Measurements from ENCODE around the gene ST8SIA5.

Gene ST8SIA5

GRCh38 chr18:46751882-46752281 lies 5.0 kb downstream of the ST8SIA5 start:
- TF ChIP-seq RARB (CRISPR knock-in tag; IDR thresholded peaks at IDR 0.05) (no peak), PPARA (CRISPR knock-in tag; IDR thresholded peaks at IDR 0.05; ENCODE audit: borderline replicate concordance) (no peak), OSR1 (CRISPR knock-in tag; IDR thresholded peaks at IDR 0.05) (no peak), TCF4 (CRISPR knock-in tag; IDR thresholded peaks at IDR 0.05; ENCODE audit: borderline replicate concordance) (no peak), CSDC2 (CRISPR knock-in tag; IDR thresholded peaks at IDR 0.05) (no peak), ESRRG (CRISPR knock-in tag; IDR thresholded peaks at IDR 0.05) (no peak), ZFP3 (CRISPR knock-in tag; IDR thresholded peaks at IDR 0.05) (no peak)
- ATAC-seq = no peak

GRCh38 chr18:46750626-46751025 lies 6.2 kb downstream of the ST8SIA5 start:
- ATAC-seq = no peak
- no peak for TF ChIP-seq ESRRG (CRISPR knock-in tag; IDR thresholded peaks at IDR 0.05)
- no peak for TF ChIP-seq TOX (CRISPR knock-in tag; IDR thresholded peaks at IDR 0.05; ENCODE audit: borderline replicate concordance)
- no peak for TF ChIP-seq ZFP3 (CRISPR knock-in tag; IDR thresholded peaks at IDR 0.05)
- TF ChIP-seq RARB (CRISPR knock-in tag; IDR thresholded peaks at IDR 0.05) = no peak
- no peak for TF ChIP-seq BACH2 (CRISPR knock-in tag; IDR thresholded peaks at IDR 0.05; ENCODE audit: borderline replicate concordance)
- TF ChIP-seq ZNF565 (CRISPR knock-in tag; conservative IDR thresholded peaks at IDR 0.05; ENCODE audit: low read depth) = no peak
- TF ChIP-seq TCF4 (CRISPR knock-in tag; IDR thresholded peaks at IDR 0.05; ENCODE audit: borderline replicate concordance) = no peak
- no peak for TF ChIP-seq ZNF8 (CRISPR knock-in tag; IDR thresholded peaks at IDR 0.05)
- TF ChIP-seq ZNF70 (CRISPR knock-in tag; IDR thresholded peaks at IDR 0.05) = no peak
- no peak for TF ChIP-seq ARNTL (CRISPR knock-in tag; IDR thresholded peaks at IDR 0.05; ENCODE audit: borderline replicate concordance, low read depth)
- TF ChIP-seq, protein P1, sequence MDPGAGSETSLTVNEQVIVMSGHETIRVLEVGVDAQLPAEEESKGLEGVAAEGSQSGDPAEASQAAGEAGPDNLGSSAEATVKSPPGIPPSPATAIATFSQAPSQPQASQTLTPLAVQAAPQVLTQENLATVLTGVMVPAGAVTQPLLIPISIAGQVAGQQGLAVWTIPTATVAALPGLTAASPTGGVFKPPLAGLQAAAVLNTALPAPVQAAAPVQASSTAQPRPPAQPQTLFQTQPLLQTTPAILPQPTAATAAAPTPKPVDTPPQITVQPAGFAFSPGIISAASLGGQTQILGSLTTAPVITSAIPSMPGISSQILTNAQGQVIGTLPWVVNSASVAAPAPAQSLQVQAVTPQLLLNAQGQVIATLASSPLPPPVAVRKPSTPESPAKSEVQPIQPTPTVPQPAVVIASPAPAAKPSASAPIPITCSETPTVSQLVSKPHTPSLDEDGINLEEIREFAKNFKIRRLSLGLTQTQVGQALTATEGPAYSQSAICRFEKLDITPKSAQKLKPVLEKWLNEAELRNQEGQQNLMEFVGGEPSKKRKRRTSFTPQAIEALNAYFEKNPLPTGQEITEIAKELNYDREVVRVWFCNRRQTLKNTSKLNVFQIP (CRISPR knock-in tag; IDR thresholded peaks at IDR 0.05; ENCODE audit: borderline replicate concordance, low read depth) = no peak
- TF ChIP-seq CSDC2 (CRISPR knock-in tag; IDR thresholded peaks at IDR 0.05) = no peak

DNA sequence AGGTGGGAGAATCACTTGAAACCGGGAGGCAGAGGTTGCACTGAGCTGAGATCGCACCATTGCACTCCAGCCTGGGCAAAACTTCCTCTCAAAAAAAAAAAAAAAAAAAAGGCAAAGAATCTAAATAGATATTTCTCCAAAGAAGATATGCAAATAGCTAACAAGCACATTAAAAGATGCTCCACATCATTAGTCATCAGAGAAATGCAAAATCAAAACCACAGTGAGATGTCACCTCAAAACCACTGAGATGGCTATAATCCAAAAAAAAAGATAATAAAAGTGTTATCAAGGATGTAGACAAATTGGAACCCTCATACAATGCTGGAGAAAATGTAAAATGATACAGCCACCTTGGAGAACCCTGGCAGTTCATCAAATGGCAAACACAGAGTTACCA lies 8.4 kb downstream of the ST8SIA5 start:
- TF ChIP-seq, protein P2, sequence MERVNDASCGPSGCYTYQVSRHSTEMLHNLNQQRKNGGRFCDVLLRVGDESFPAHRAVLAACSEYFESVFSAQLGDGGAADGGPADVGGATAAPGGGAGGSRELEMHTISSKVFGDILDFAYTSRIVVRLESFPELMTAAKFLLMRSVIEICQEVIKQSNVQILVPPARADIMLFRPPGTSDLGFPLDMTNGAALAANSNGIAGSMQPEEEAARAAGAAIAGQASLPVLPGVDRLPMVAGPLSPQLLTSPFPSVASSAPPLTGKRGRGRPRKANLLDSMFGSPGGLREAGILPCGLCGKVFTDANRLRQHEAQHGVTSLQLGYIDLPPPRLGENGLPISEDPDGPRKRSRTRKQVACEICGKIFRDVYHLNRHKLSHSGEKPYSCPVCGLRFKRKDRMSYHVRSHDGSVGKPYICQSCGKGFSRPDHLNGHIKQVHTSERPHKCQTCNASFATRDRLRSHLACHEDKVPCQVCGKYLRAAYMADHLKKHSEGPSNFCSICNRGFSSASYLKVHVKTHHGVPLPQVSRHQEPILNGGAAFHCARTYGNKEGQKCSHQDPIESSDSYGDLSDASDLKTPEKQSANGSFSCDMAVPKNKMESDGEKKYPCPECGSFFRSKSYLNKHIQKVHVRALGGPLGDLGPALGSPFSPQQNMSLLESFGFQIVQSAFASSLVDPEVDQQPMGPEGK (CRISPR knock-in tag; IDR thresholded peaks at IDR 0.05; ENCODE audit: borderline replicate concordance) = no peak
- TF ChIP-seq ISL1 (CRISPR knock-in tag; IDR thresholded peaks at IDR 0.05) (no peak), TCF4 (CRISPR knock-in tag; IDR thresholded peaks at IDR 0.05; ENCODE audit: borderline replicate concordance) (no peak), CSDC2 (CRISPR knock-in tag; IDR thresholded peaks at IDR 0.05) (no peak), ZNF8 (CRISPR knock-in tag; IDR thresholded peaks at IDR 0.05) (no peak), ESRRG (CRISPR knock-in tag; IDR thresholded peaks at IDR 0.05) (no peak), CSRNP3 (CRISPR knock-in tag; IDR thresholded peaks at IDR 0.05) (no peak), RARB (CRISPR knock-in tag; IDR thresholded peaks at IDR 0.05) (no peak), ZFP3 (CRISPR knock-in tag; IDR thresholded peaks at IDR 0.05) (no peak), ZNF70 (CRISPR knock-in tag; IDR thresholded peaks at IDR 0.05) (no peak), ZC3H10 (CRISPR knock-in tag; IDR thresholded peaks at IDR 0.05) (no peak), ZNF565 (CRISPR knock-in tag; conservative IDR thresholded peaks at IDR 0.05; ENCODE audit: low read depth) (no peak), BACH2 (CRISPR knock-in tag; IDR thresholded peaks at IDR 0.05; ENCODE audit: borderline replicate concordance) (no peak), GLIS3 (CRISPR knock-in tag; IDR thresholded peaks at IDR 0.05) (no peak)
- TF ChIP-seq, protein P1 (CRISPR knock-in tag; IDR thresholded peaks at IDR 0.05; ENCODE audit: borderline replicate concordance, low read depth) = no peak
- ATAC-seq = no peak

DNA sequence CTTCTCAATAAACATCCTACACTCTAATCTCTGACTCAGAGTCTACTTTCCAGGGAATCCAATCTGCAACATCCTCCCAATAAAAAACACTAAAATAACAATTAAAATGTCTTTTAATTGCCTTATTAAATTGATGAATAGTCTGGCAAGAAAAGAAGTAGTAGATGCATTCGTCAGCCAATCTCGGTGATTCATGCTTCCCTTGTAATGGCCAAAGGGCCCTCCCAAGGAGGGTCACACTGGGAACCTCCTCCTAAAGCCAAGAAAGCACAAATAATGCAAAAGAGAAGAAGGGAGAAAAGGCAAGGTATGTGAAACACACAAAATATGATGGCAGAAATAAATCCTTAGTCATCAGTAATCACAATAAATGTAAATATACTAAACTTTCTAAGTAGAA lies 16.8 kb downstream of the ST8SIA5 start:
- no peak for TF ChIP-seq ZNF8 (CRISPR knock-in tag; IDR thresholded peaks at IDR 0.05)
- no peak for ATAC-seq

DNA sequence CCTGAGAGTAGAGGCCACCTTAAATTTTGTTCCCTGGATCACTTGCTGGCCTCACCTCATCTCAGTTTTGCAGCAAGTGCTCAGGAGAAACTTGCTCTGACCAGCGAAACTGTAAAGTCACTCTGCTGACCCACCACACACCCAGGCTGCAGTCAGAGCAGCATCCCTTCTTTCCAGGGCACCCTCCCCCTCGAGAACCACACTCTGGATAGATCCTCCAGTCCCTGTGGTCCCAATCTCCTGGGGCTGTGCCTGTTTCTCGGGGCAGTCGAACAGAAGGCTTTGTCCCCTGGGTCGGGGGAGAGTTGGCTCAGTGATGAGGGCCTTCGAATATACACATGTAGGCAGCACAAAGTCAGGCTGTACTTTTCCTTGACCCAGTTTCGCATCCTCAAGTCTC lies 18.4 kb downstream of the ST8SIA5 start:
- ATAC-seq = no peak
- no peak for TF ChIP-seq OSR1 (CRISPR knock-in tag; IDR thresholded peaks at IDR 0.05)
- no peak for TF ChIP-seq ESRRG (CRISPR knock-in tag; IDR thresholded peaks at IDR 0.05)
- TF ChIP-seq ZNF70 (CRISPR knock-in tag; IDR thresholded peaks at IDR 0.05) = no peak
- no peak for TF ChIP-seq GLIS3 (CRISPR knock-in tag; IDR thresholded peaks at IDR 0.05)
- TF ChIP-seq, protein P2 (CRISPR knock-in tag; IDR thresholded peaks at IDR 0.05; ENCODE audit: borderline replicate concordance) = no peak
- TF ChIP-seq CSDC2 (CRISPR knock-in tag; IDR thresholded peaks at IDR 0.05) = no peak
- TF ChIP-seq ZFP30 (CRISPR knock-in tag; IDR thresholded peaks at IDR 0.05) = no peak
- no peak for TF ChIP-seq ZC3H10 (CRISPR knock-in tag; IDR thresholded peaks at IDR 0.05)
- TF ChIP-seq CSRNP3 (CRISPR knock-in tag; IDR thresholded peaks at IDR 0.05) = no peak
- no peak for TF ChIP-seq RARB (CRISPR knock-in tag; IDR thresholded peaks at IDR 0.05)
- TF ChIP-seq ZNF8 (CRISPR knock-in tag; IDR thresholded peaks at IDR 0.05) = no peak
- no peak for TF ChIP-seq SNAI2 (CRISPR knock-in tag; IDR thresholded peaks at IDR 0.05)

Measured in SK-N-SH treated with all-trans-retinoic acid at 6 μM for 48 hours (cell line).